ENCODE results near the gene MRAS. TPM values are rescaled to one million over a fixed set of nuclear protein-coding genes. Genes with fewer than 3 reads are reported as not detected.

Gene MRAS
- polyA plus RNA-seq, 1 of the 3 experiments (the other 2 are of a cell fraction) = 25.0 TPM

DNA sequence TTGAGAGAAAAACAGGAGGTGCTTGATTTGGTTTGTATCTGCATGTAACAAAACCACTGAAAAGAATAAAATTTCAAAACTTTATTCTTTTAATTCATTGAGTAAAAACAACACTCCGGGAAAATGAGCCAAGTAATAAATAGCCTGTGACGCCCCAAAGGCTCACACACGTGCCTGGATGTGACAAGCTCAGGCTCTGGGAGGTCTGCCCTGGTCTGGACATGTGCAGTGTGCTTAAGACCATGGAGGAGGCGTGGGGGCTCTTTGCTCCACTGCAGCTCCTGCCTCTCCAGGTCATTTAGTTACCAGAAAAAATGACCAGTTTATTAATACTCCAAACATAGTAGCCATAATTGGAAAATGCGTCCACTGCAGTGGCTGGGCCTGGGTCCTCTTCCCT is 10.1 kb upstream of the MRAS start:
- POLR2A ChIA-PET = no interaction called here
- no peaks in the 10 kb centered on the region for H3K27me3 ChIP-seq (ENCODE audit: insufficient read depth)
- H3K4me1 ChIP-seq (ENCODE audit: control insufficient read depth in 1 of 2, insufficient read depth in 2 of 2, low read depth in 1 of 2, low read length in 1 of 2) = no peaks in the 10 kb centered on the region
- CTCF ChIA-PET = interaction anchor here (2.1 kb wide), 1 partner anchor 10 kb away, joined by 9 read pairs; the partner anchor contains the start of gene MRAS
- no peak for TF ChIP-seq FOXJ3 (CRISPR knock-in tag; IDR thresholded peaks at IDR 0.05)
- H3K4me2 ChIP-seq = no peak overlapping the region
- no peaks in the 10 kb centered on the region for H3K36me3 ChIP-seq (replicated peaks in 1 of 2; ENCODE audit: control insufficient read depth in 1 of 2, insufficient read depth in 2 of 2, low read length in 1 of 2)
- H3F3A ChIP-seq (replicated peaks; ENCODE audit: insufficient read depth) = no peaks in the 10 kb centered on the region
- no peak overlapping the region for H3K27ac ChIP-seq (ENCODE audit: low read depth in 2 of 2, low read length in 1 of 2)
- H3K9ac ChIP-seq = no peak overlapping the region
- DNase-seq = no peak
- no peaks in the 10 kb centered on the region for H3K9me3 ChIP-seq
- H3K79me2 ChIP-seq (ENCODE audit: insufficient read depth) = no peaks in the 10 kb centered on the region
- no peaks in the 10 kb centered on the region for H4K20me1 ChIP-seq (ENCODE audit: insufficient read depth)
- no peaks in the 10 kb centered on the region for H3K9me2 ChIP-seq
- no peak overlapping the region for H2AFZ ChIP-seq (ENCODE audit: low read depth)
- no peak overlapping the region for H3K4me3 ChIP-seq (ENCODE audit: low read depth in 2 of 2, low read length in 1 of 2)
- 62% methylated on average over 5 of the region's 5 CpGs for WGBS (ENCODE audit: low lambda C conversion rate)

DNA sequence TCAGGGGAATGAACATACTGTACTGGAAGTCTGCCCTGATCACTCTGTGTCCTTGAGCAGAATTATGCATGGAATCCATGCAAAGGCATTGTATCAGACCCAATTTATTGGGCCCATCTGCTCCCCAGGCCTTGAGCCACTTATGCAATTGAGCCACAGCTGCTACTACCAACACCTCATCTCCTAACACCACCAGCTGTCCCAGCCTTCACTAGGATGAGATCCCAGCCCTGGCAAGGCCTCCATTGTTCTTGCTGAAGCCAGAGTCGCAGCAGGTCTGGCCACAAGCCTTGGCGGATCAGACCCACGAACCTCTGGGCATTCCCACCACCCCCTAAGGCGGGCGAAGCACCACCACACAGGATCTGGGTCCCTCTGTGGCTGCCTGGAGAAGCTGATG is 9.6 kb upstream of the MRAS start:
- H2AFZ ChIP-seq (ENCODE audit: low read depth) = no peak overlapping the region
- POLR2A ChIA-PET = no interaction called here
- no peak overlapping the region for H3K4me3 ChIP-seq (ENCODE audit: low read depth in 2 of 2, low read length in 1 of 2)
- no peak for DNase-seq
- H3K4me2 ChIP-seq = no peak overlapping the region
- no peaks in the 10 kb centered on the region for H3F3A ChIP-seq (replicated peaks; ENCODE audit: insufficient read depth)
- no peaks in the 10 kb centered on the region for H3K4me1 ChIP-seq (ENCODE audit: control insufficient read depth in 1 of 2, insufficient read depth in 2 of 2, low read depth in 1 of 2, low read length in 1 of 2)
- no peak overlapping the region for H3K9ac ChIP-seq
- no peaks in the 10 kb centered on the region for H4K20me1 ChIP-seq (ENCODE audit: insufficient read depth)
- 80% methylated on average over 3 of the region's 5 CpGs for WGBS (ENCODE audit: low lambda C conversion rate)
- H3K27ac ChIP-seq (ENCODE audit: low read depth in 2 of 2, low read length in 1 of 2) = no peak overlapping the region
- no peaks in the 10 kb centered on the region for H3K27me3 ChIP-seq (ENCODE audit: insufficient read depth)
- TF ChIP-seq ELF1 (IDR thresholded peaks at IDR 0.05) = no peak
- TF ChIP-seq, protein P1, sequence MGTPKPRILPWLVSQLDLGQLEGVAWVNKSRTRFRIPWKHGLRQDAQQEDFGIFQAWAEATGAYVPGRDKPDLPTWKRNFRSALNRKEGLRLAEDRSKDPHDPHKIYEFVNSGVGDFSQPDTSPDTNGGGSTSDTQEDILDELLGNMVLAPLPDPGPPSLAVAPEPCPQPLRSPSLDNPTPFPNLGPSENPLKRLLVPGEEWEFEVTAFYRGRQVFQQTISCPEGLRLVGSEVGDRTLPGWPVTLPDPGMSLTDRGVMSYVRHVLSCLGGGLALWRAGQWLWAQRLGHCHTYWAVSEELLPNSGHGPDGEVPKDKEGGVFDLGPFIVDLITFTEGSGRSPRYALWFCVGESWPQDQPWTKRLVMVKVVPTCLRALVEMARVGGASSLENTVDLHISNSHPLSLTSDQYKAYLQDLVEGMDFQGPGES (IDR thresholded peaks at IDR 0.05; ENCODE audit: low read depth, low read length) = no peak
- TF ChIP-seq, protein P2, sequence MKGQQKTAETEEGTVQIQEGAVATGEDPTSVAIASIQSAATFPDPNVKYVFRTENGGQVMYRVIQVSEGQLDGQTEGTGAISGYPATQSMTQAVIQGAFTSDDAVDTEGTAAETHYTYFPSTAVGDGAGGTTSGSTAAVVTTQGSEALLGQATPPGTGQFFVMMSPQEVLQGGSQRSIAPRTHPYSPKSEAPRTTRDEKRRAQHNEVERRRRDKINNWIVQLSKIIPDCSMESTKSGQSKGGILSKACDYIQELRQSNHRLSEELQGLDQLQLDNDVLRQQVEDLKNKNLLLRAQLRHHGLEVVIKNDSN (IDR thresholded peaks at IDR 0.05; ENCODE audit: borderline replicate concordance, low read depth) = no peak
- no peak for TF ChIP-seq FOSL2 (IDR thresholded peaks at IDR 0.05; ENCODE audit: borderline replicate concordance, low read depth)
- TF ChIP-seq FOXJ3 (CRISPR knock-in tag; IDR thresholded peaks at IDR 0.05) = no peak
- TF ChIP-seq NRF1 (IDR thresholded peaks at IDR 0.05; ENCODE audit: low read depth, low read length) = no peak
- no peak for TF ChIP-seq RCOR1 (IDR thresholded peaks at IDR 0.05; ENCODE audit: low read length)
- TF ChIP-seq RXRA (IDR thresholded peaks at IDR 0.05; ENCODE audit: borderline replicate concordance, low read depth) = no peak
- no peak for TF ChIP-seq MXI1 (IDR thresholded peaks at IDR 0.05; ENCODE audit: low read depth, low read length)
- TF ChIP-seq JUND (IDR thresholded peaks at IDR 0.05) = no peak
- TF ChIP-seq EZH2phosphoT487 (IDR thresholded peaks at IDR 0.05; ENCODE audit: borderline replicate concordance, low read depth) = no peak
- TF ChIP-seq EP300 (IDR thresholded peaks at IDR 0.05; ENCODE audit: borderline replicate concordance in 1 of 2, low read depth in 1 of 2, low read length in 1 of 2) = no peak
- H3K36me3 ChIP-seq (replicated peaks in 1 of 2; ENCODE audit: control insufficient read depth in 1 of 2, insufficient read depth in 2 of 2, low read length in 1 of 2) = no peaks in the 10 kb centered on the region
- no peaks in the 10 kb centered on the region for H3K79me2 ChIP-seq (ENCODE audit: insufficient read depth)
- no peaks in the 10 kb centered on the region for H3K9me3 ChIP-seq
- no peaks in the 10 kb centered on the region for H3K9me2 ChIP-seq
- CTCF ChIA-PET = interaction anchor here (0.9 to 2.1 kb wide), 2 partner anchors 9 to 22 kb away, joined by 4 to 9 read pairs; partner anchors contain the start of gene MRAS

Data from SK-N-SH (cell line).